Neutrophil (primary cell): ENCODE data around the gene TBC1D24.

Experiments
- H3K27ac ChIP-seq: fragments of 200-600 bp; sonication (generic); 2 replicates; pipeline ENCODE4 v1.5.1; 2016; ENCODE audit warnings: mild to moderate bottlenecking, moderate library complexity
- H3K27me3 ChIP-seq: fragments of 200-600 bp; sonication (generic); 2 replicates; pipeline ENCODE4 v1.6.0; 2016; ENCODE audit warnings: mild to moderate bottlenecking
- H3K36me3 ChIP-seq: fragments of 200-600 bp; sonication (generic); 2 replicates; pipeline ENCODE4 v1.5.1; 2017
- H3K4me1 ChIP-seq, 2 experiments: fragments of 200-600 bp in 1 of 2; sonication (generic) in 1 of 2; 1 replicate in 1 of 2; 2 replicates in 1 of 2; pipeline versions ENCODE4 v1.5.1 to v1.6.1; 2013 to 2016; ENCODE audit warnings: low read depth in 1 of 2, low read length in 1 of 2, mild to moderate bottlenecking in 1 of 2, moderate library complexity in 1 of 2; ENCODE audit not compliant: control insufficient read depth in 1 of 2, insufficient read depth in 1 of 2
- H3K4me3 ChIP-seq, 2 experiments: fragments of 200-600 bp in 1 of 2; sonication (generic) in 1 of 2; 1 replicate in 1 of 2; 2 replicates in 1 of 2; pipeline ENCODE4 v1.5.1; 2013 to 2016; ENCODE audit warnings: low read depth in 1 of 2, low read length in 1 of 2, mild to moderate bottlenecking in 1 of 2, moderate library complexity in 1 of 2
- H3K9me3 ChIP-seq: fragments of 200-600 bp; sonication (generic); 2 replicates; pipeline ENCODE4 v1.5.1; 2016
- TF ChIP-seq, protein P1 (sequence below): fragments of 200-600 bp; sonication (generic); IDR thresholded peaks from 2 replicates; pipeline ENCODE4 v1.5.1; 2016; ENCODE audit warnings: antibody characterized with exemption

TBC1D24 gene

DNA sequence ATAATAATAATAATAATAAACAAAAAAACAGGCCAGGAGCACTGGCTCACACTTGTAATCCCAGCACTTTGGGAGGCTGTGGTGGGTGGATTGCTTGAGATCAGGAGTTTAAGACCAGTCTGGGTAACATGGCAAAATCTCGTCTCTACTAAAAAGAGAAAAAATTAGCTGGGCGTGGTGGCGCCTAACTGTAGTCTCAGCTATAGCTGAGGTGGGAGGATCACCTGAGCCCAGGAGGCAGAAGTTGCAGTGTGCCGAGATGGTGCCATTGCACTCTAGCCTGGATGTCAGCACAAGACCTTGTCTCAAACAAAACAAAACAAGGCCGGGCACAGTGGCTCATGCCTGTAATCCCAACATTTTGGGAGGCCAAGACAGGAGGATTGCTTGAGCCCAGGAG, 20.1 kb downstream of the TBC1D24 start:
- H3K4me1 ChIP-seq: peaks cover 14% of the 10 kb centered on the region in 2 experiments
- H3K36me3 ChIP-seq: peaks cover 16% of the 10 kb centered on the region
- H3K27me3 ChIP-seq: no peaks in the 10 kb centered on the region
- H3K27ac ChIP-seq: no peak overlapping the region
- H3K4me3 ChIP-seq: no peak overlapping the region
- no peaks in the 10 kb centered on the region for H3K9me3 ChIP-seq
- TF ChIP-seq, protein P1, sequence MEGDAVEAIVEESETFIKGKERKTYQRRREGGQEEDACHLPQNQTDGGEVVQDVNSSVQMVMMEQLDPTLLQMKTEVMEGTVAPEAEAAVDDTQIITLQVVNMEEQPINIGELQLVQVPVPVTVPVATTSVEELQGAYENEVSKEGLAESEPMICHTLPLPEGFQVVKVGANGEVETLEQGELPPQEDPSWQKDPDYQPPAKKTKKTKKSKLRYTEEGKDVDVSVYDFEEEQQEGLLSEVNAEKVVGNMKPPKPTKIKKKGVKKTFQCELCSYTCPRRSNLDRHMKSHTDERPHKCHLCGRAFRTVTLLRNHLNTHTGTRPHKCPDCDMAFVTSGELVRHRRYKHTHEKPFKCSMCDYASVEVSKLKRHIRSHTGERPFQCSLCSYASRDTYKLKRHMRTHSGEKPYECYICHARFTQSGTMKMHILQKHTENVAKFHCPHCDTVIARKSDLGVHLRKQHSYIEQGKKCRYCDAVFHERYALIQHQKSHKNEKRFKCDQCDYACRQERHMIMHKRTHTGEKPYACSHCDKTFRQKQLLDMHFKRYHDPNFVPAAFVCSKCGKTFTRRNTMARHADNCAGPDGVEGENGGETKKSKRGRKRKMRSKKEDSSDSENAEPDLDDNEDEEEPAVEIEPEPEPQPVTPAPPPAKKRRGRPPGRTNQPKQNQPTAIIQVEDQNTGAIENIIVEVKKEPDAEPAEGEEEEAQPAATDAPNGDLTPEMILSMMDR: no peak

DNA sequence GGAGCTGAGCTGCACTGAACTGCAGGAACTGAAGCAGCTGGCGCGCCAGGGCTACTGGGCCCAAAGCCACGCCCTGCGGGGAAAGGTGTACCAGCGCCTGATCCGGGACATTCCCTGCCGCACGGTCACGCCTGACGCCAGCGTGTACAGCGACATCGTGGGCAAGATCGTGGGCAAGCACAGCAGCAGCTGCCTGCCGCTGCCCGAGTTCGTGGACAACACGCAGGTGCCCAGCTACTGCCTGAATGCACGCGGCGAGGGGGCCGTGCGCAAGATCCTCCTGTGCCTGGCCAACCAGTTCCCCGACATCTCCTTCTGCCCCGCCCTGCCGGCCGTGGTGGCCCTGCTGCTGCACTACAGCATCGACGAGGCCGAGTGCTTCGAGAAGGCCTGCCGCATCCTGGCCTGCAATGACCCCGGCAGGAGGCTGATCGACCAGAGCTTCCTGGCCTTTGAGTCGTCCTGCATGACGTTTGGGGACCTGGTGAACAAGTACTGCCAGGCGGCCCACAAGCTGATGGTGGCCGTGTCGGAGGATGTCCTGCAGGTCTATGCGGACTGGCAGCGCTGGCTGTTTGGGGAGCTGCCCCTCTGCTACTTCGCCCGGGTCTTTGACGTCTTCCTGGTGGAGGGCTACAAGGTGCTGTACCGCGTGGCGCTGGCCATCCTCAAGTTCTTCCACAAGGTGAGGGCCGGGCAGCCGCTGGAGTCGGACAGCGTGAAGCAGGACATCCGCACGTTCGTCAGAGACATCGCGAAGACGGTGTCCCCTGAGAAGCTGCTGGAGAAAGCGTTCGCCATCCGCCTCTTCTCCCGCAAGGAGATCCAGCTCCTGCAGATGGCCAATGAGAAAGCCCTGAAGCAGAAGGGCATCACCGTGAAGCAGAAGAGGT, 21.5 kb downstream of the TBC1D24 start:
- Histone ChIP-seq H3K27ac (no peak overlapping the region), H3K27me3 (no peaks in the 10 kb centered on the region), H3K4me1 (peaks cover 17 to 20% of the 10 kb centered on the region in 2 experiments), H3K9me3 (no peaks in the 10 kb centered on the region), H3K4me3 (no peak overlapping the region), H3K36me3 (peaks cover 16% of the 10 kb centered on the region)
- TF ChIP-seq, protein P1: no peak

DNA sequence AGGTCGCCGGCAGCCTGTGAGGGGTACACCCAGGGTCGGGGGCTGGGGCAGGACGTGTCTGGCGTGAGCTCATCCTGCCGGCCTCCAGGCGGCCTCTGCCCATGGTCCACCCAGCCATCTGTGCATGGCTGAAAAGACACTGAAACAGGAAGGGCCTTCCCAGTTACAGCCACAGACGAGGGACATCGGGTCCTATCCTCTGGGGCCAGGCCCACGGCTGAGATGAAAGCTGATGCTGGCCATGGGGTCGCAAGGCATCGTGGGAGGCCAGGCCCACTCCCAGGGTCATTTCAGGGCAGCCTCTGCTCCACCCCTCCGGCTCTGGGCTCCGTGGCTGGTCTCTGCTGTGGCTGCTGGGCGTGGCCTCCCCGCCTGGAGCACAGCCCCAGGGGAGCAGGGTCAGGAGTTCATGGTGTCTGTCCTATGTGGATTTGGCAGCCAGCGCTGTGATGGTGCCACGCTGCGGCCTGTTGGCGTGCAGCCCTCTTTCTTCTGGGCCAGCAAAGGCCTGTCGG, 22.2 kb downstream of the TBC1D24 start:
- H3K27me3 ChIP-seq: no peaks in the 10 kb centered on the region
- peaks cover 21 to 24% of the 10 kb centered on the region in 2 experiments for H3K4me1 ChIP-seq
- no peak overlapping the region for H3K27ac ChIP-seq
- no peak overlapping the region for H3K4me3 ChIP-seq
- H3K36me3 ChIP-seq: peaks cover 16% of the 10 kb centered on the region
- TF ChIP-seq, protein P1: no peak
- H3K9me3 ChIP-seq: no peaks in the 10 kb centered on the region

DNA sequence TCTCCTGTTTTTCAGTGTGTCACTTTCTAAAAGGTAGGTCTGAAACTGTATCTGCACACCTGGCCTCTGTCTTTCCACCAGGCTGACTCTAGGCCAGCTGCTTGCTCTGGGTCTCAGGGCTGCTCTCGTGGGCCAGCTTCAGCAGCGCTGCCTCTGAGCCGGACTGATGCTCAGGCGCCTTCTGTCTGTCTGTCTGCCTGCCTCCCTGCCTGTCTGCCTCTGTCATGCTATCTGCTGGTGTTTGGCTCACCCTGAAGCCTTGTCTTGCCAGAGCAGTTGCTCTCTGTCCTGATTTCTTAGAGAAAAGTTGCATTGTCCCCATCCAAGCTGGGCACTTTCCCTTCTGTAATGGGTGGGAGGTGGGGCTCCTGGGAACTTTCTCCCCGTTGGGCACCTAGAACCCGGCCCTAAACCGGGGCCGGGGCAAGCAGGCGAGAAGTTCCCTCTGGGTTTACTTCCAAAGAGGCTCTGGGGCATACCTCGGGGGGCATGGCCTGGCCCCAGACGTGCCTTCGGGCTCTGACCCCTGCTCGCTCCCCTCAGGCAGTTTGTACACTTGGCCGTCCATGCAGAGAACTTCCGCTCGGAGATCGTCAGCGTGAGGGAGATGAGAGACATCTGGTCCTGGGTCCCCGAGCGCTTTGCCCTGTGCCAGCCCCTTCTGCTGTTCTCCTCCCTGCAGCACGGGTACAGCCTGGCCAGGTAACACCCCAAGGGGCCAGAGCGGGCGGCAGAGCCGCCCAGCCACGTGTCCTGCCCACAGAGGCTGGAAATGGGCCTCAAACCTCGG, 23.0 kb downstream of the TBC1D24 start:
- Histone ChIP-seq H3K27ac (no peak overlapping the region), H3K36me3 (peaks cover 16% of the 10 kb centered on the region)
- TF ChIP-seq, protein P1: no peak

DNA sequence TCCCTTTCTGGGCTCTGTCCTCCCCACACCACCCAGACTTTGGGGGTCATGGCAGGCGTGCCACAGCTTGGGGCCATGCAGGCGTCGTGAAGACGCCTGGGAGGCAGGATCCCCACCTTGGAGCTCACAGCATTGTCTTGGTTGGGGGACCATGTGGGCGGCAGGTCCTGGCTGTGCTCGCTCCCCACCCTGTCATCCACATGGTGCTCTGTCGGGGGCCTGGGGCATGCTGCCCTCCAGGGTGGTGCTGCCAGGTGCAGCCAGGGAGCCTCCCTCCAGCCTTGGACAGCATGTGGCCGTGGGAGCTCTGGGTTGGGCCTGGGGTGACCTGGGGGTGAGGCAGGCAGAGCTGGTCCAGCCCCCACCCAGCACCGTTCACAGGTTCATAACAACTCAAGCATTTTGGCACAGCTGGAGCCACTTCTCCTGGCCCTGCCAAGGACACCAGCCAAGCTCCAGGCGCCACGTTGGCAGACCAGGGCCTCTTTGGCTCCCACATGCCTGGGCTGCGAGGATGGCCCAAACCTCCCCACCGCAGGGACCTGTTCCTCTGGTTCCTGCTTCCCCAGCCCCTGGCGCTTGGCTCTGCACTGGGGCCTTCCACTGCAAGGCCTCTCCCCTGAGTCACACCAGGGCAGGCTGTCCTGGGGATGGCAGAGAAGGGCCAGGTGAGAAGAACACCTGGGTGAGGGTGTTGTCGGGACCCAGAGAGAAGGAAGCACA, 23.8 kb downstream of the TBC1D24 start:
- TF ChIP-seq, protein P1: no peak
- no peaks in the 10 kb centered on the region for H3K9me3 ChIP-seq
- no peak overlapping the region for H3K27ac ChIP-seq
- no peak overlapping the region for H3K4me3 ChIP-seq
- no peaks in the 10 kb centered on the region for H3K27me3 ChIP-seq
- H3K4me1 ChIP-seq: peaks cover 30 to 35% of the 10 kb centered on the region in 2 experiments
- H3K36me3 ChIP-seq: peaks cover 16% of the 10 kb centered on the region

More for the DNA sequence above, 23.0 kb downstream of the TBC1D24 start:
- Histone ChIP-seq H3K9me3 (no peaks in the 10 kb centered on the region), H3K27me3 (no peaks in the 10 kb centered on the region), H3K4me1 (peaks cover 25 to 31% of the 10 kb centered on the region in 2 experiments), H3K4me3 (no peak overlapping the region)
